Liver (tissue), 3 donors: ENCODE data around the gene BBS4.
"Not testable (repeated sequence)": the region's sequence is repeated elsewhere in the genome, so short reads cannot be mapped to it uniquely, and the experiment has no call there.

Experiments used
- TAF1 ChIP-seq: conservative IDR thresholded peaks from 2 replicates; pipeline ENCODE4 v1.6.1; 2016; ENCODE audit warnings: antibody characterized with exemption, mild to moderate bottlenecking
- TF ChIP-seq, protein P1 (sequence below): fragments of 150-350 bp; IDR thresholded peaks from 2 replicates; pipeline ENCODE4 v1.5.1; 2017; ENCODE audit warnings: improper control_type of control experiment, low read depth, low read length; ENCODE audit not compliant: missing input control
- donor health status: healthy.
- donor health status: healthy.

DNA sequence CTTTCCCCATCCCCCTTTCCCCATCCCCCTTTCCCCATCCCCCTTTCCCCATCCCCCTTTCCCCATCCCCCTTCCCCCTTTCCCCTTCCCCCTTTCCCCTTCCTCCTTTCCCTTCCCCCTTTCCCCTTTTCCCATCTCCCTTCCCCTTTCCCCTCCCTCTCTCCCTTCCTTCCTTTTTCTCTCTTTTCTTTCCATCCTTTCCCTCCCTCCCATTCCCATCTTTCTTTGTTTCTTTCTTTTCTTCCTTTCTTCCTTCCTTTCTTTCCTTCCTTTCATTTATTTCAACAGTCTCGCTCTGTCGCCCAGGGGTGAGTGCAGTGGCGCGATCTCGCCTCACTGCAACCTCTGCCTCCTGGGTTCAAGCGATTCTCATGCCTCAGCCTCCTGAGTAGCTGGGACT is 39.8 kb downstream of the BBS4 start:
- not testable (repeated sequence) for TF ChIP-seq TAF1
- TF ChIP-seq, protein P1, sequence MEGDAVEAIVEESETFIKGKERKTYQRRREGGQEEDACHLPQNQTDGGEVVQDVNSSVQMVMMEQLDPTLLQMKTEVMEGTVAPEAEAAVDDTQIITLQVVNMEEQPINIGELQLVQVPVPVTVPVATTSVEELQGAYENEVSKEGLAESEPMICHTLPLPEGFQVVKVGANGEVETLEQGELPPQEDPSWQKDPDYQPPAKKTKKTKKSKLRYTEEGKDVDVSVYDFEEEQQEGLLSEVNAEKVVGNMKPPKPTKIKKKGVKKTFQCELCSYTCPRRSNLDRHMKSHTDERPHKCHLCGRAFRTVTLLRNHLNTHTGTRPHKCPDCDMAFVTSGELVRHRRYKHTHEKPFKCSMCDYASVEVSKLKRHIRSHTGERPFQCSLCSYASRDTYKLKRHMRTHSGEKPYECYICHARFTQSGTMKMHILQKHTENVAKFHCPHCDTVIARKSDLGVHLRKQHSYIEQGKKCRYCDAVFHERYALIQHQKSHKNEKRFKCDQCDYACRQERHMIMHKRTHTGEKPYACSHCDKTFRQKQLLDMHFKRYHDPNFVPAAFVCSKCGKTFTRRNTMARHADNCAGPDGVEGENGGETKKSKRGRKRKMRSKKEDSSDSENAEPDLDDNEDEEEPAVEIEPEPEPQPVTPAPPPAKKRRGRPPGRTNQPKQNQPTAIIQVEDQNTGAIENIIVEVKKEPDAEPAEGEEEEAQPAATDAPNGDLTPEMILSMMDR, result not testable (repeated sequence)
